ENCODE data around the gene VPS36. TPM values are rescaled to one million over a fixed set of nuclear protein-coding genes. Genes with fewer than 3 reads are reported as not detected.

VPS36 gene
- total RNA-seq, 1 experiment from 2014 or later = 34.8 TPM

DNA sequence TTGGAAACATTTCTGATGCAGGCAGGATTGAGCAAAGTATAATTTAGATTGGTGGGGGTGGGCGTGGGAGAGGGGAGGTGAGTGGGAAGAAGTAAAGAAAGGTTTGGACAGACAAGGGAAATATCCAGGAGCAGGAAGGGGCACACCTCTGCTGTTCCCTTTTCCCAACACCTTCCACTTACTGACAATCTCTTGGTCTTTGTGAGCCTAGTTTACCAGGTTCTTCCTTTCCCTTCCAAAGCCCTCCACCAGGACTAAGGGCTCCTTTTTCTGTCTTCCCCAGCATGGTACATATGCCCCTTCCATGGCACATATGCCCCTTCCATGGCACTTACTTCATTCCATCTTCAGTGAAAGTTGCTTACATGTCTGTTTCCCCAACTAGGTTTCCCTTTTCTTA, 38.3 kb downstream of the VPS36 start:
- DNase-seq (ENCODE audit: low read depth, low spot score) (no peak), ATAC-seq (no peak)
- Histone ChIP-seq H3K9ac (ENCODE audit: low read length) (no peak overlapping the region), H3K27me3 (ENCODE audit: insufficient read depth, low read length) (no peaks in the 10 kb centered on the region), H3K9me2 (ENCODE audit: insufficient read depth) (no peaks in the 10 kb centered on the region), H3K4me1 (ENCODE audit: control insufficient read depth in 1 of 2, insufficient read depth in 2 of 2, low read length in 2 of 2) (peaks cover 0 to 11% of the 10 kb centered on the region in 2 experiments; a peak in 2 of 4 replicates), H4K20me1 (ENCODE audit: insufficient read depth) (no peaks in the 10 kb centered on the region), H2AFZ (ENCODE audit: low read depth, low read length, poor library complexity, severe bottlenecking) (no peak overlapping the region), H3K4me3 (replicated peaks in 1 of 2; ENCODE audit: low read depth in 1 of 2, low read length in 2 of 2) (no peak overlapping the region), H3K9me3 (ENCODE audit: control insufficient read depth in 1 of 2, insufficient read depth in 1 of 2, low read depth in 1 of 2, low read length in 2 of 2) (no peaks in the 10 kb centered on the region), H3K4me2 (ENCODE audit: low read length) (peak overlapping the region; percentile 16; the same call in 1 of the 2 replicates), H3K79me2 (ENCODE audit: insufficient read depth, low read length) (no peaks in the 10 kb centered on the region), H3K27ac (ENCODE audit: low read depth, low read length) (no peak overlapping the region), H3K36me3 (ENCODE audit: control insufficient read depth in 1 of 2, insufficient read depth in 2 of 2, low read length in 2 of 2) (peaks cover 10 to 22% of the 10 kb centered on the region in 2 experiments; a peak in 3 of 4 replicates)
- intact Hi-C loops (cut with micrococcal nuclease) = no loop called here
- POLR2A ChIA-PET = no interaction called here
- RAD21 ChIA-PET (ENCODE audit: low non-redundant PET in 1 of 2, low total read pairs in 2 of 2, uncharacterized antibody in 2 of 2, unreplicated experiment in 2 of 2) = no interaction called here
- no TSS peak for BruUV-seq (replicated peaks)
- TF ChIP-seq POLR2AphosphoS5 (IDR thresholded peaks at IDR 0.05; ENCODE audit: low read depth, low read length) (no peak), SIN3A (IDR thresholded peaks at IDR 0.05; ENCODE audit: low read depth) (no peak), EGR1 (IDR thresholded peaks at IDR 0.05; ENCODE audit: low read depth) (no peak)
- TF ChIP-seq, protein P1, sequence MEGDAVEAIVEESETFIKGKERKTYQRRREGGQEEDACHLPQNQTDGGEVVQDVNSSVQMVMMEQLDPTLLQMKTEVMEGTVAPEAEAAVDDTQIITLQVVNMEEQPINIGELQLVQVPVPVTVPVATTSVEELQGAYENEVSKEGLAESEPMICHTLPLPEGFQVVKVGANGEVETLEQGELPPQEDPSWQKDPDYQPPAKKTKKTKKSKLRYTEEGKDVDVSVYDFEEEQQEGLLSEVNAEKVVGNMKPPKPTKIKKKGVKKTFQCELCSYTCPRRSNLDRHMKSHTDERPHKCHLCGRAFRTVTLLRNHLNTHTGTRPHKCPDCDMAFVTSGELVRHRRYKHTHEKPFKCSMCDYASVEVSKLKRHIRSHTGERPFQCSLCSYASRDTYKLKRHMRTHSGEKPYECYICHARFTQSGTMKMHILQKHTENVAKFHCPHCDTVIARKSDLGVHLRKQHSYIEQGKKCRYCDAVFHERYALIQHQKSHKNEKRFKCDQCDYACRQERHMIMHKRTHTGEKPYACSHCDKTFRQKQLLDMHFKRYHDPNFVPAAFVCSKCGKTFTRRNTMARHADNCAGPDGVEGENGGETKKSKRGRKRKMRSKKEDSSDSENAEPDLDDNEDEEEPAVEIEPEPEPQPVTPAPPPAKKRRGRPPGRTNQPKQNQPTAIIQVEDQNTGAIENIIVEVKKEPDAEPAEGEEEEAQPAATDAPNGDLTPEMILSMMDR (IDR thresholded peaks at IDR 0.05 in 2 of 3, conservative IDR thresholded peaks at IDR 0.05 in 1 of 3; ENCODE audit: borderline replicate concordance in 1 of 3, insufficient read depth in 1 of 3, low read depth in 2 of 3, low read length in 2 of 3) = no peak
- TF ChIP-seq, protein P2, sequence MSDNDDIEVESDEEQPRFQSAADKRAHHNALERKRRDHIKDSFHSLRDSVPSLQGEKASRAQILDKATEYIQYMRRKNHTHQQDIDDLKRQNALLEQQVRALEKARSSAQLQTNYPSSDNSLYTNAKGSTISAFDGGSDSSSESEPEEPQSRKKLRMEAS (IDR thresholded peaks at IDR 0.05) = no peak
- CTCF ChIA-PET = no interaction called here

DNA sequence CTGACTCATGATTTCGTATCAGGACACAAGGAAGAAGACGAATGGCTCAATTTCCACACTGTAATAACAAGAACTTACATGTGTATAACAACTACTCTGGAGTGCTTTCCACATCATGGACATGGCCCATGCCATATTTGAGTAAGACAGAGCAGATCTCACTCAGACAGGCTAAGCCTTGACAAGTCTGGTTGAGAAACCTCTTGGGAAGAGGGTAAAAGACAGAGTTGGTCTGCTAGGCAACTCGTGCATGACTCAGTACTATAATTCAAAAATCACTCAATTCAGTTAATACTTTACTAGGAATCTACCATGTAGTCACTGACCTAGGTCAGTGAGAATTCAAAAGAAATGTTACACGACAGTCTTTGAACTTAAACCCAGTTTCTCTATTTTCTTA, 38.8 kb downstream of the VPS36 start:
- Histone ChIP-seq H2AFZ (ENCODE audit: low read depth, low read length, poor library complexity, severe bottlenecking) (no peak overlapping the region), H3K4me2 (ENCODE audit: low read length) (peak overlapping the region; percentile 16), H3K27me3 (ENCODE audit: insufficient read depth, low read length) (no peaks in the 10 kb centered on the region), H3K9ac (ENCODE audit: low read length) (no peak overlapping the region), H3K4me3 (replicated peaks in 1 of 2; ENCODE audit: low read depth in 1 of 2, low read length in 2 of 2) (no peak overlapping the region), H3K27ac (ENCODE audit: low read depth, low read length) (no peak overlapping the region), H3K9me3 (ENCODE audit: control insufficient read depth in 1 of 2, insufficient read depth in 1 of 2, low read depth in 1 of 2, low read length in 2 of 2) (no peaks in the 10 kb centered on the region), H3K4me1 (ENCODE audit: control insufficient read depth in 1 of 2, insufficient read depth in 2 of 2, low read length in 2 of 2) (peaks cover 0 to 11% of the 10 kb centered on the region in 2 experiments; a peak in 2 of 4 replicates), H3K79me2 (ENCODE audit: insufficient read depth, low read length) (no peaks in the 10 kb centered on the region), H3K9me2 (ENCODE audit: insufficient read depth) (no peaks in the 10 kb centered on the region), H3K36me3 (ENCODE audit: control insufficient read depth in 1 of 2, insufficient read depth in 2 of 2, low read length in 2 of 2) (peaks cover 10 to 22% of the 10 kb centered on the region in 2 experiments; a peak in 3 of 4 replicates), H4K20me1 (ENCODE audit: insufficient read depth) (no peaks in the 10 kb centered on the region)
- no peak for TF ChIP-seq RAD21 (IDR thresholded peaks at IDR 0.05; ENCODE audit: low read depth)
- TF ChIP-seq EZH2 (IDR thresholded peaks at IDR 0.05) = no peak
- TF ChIP-seq SIN3A (IDR thresholded peaks at IDR 0.05; ENCODE audit: low read depth) = no peak
- no peak for TF ChIP-seq POLR2A (IDR thresholded peaks at IDR 0.05; ENCODE audit: borderline replicate concordance, extremely low read depth, insufficient read depth, insufficient read length)
- TF ChIP-seq JUND (IDR thresholded peaks at IDR 0.05) = no peak
- TF ChIP-seq, protein P1 (IDR thresholded peaks at IDR 0.05 in 2 of 3, conservative IDR thresholded peaks at IDR 0.05 in 1 of 3; ENCODE audit: borderline replicate concordance in 1 of 3, insufficient read depth in 1 of 3, low read depth in 2 of 3, low read length in 2 of 3) = no peak
- TF ChIP-seq ZFX (IDR thresholded peaks at IDR 0.05) = no peak
- TF ChIP-seq, protein P3, sequence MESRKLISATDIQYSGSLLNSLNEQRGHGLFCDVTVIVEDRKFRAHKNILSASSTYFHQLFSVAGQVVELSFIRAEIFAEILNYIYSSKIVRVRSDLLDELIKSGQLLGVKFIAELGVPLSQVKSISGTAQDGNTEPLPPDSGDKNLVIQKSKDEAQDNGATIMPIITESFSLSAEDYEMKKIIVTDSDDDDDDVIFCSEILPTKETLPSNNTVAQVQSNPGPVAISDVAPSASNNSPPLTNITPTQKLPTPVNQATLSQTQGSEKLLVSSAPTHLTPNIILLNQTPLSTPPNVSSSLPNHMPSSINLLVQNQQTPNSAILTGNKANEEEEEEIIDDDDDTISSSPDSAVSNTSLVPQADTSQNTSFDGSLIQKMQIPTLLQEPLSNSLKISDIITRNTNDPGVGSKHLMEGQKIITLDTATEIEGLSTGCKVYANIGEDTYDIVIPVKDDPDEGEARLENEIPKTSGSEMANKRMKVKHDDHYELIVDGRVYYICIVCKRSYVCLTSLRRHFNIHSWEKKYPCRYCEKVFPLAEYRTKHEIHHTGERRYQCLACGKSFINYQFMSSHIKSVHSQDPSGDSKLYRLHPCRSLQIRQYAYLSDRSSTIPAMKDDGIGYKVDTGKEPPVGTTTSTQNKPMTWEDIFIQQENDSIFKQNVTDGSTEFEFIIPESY (IDR thresholded peaks at IDR 0.05; ENCODE audit: extremely low read depth, insufficient replicate concordance, low read length) = no peak
- no peak for TF ChIP-seq SP1 (IDR thresholded peaks at IDR 0.05; ENCODE audit: low read depth)
- BruUV-seq (replicated peaks) = no TSS peak
- intact Hi-C loops (cut with micrococcal nuclease) = no loop called here
- ChIA-PET POLR2A (no interaction called here), RAD21 (ENCODE audit: low non-redundant PET in 1 of 2, low total read pairs in 2 of 2, uncharacterized antibody in 2 of 2, unreplicated experiment in 2 of 2) (no interaction called here), CTCF (no interaction called here)
- no peak for ATAC-seq
- no peak for DNase-seq (ENCODE audit: low read depth, low spot score)

All from HCT116 (cell line).